Measurements from ENCODE around the gene SLITRK2. TPM values are rescaled to one million over a fixed set of nuclear protein-coding genes. Genes with fewer than 3 reads are reported as not detected.

The SLITRK2 gene
- total RNA-seq = 11.6 and 16.0 TPM in 2 replicates
- long read RNA-seq, full-length matches to known transcripts = 17 of 43 reads
- long read RNA-seq, partial matches to known transcripts = 9 of 43 reads
- long read RNA-seq, other reads (novel, unspliced or antisense) = 17 of 43 reads

- peaks cover 2% of the 10 kb centered on the region for H3K36me3 Mint-ChIP-seq (ENCODE audit: insufficient read depth)
- peaks cover 4% of the 10 kb centered on the region for H3K4me1 Mint-ChIP-seq (ENCODE audit: low read depth)
- H3K27me3 Mint-ChIP-seq = peaks cover 71% of the 10 kb centered on the region
- peaks cover 3% of the 10 kb centered on the region for H3K9me3 Mint-ChIP-seq (ENCODE audit: low read depth)
- peak; percentile 12 for DNase-seq (ENCODE audit: low spot score, unreplicated experiment)
- peak within 1 kb of the TSS; percentile 74 for H3K4me3 Mint-ChIP-seq (ENCODE audit: low read depth)
- peak within 1 kb of the TSS; percentile 75 for H3K27ac Mint-ChIP-seq
- TF ChIP-seq CTCF (IDR thresholded peaks at IDR 0.05; ENCODE audit: unreplicated experiment) = no peak
Measured at GRCh38 chrX:145817331-145818185, at the start of gene SLITRK2. Gene SLITRK2, plus strand, starts transcription at chrX:145817829. Its CDS starts 4,597 bp downstream, at chrX:145822426.

DNA sequence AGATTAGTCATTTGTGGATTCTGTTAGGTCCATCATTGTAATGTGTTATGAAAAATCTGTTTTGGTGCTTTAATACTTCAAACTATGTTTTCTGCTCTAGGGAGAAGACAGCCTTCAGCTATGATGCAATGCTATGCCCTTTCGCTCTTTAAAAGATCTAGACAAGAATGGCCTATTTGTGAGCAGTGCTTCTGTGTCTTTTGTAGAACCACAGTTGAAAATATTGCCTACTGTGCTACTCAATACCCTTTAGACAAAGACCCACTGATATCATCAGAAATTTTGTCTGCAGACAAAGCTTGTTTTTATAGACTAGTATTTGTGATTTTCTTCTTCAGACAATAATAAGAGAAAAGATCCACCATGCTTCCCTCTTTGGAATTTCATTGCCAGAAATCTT is 44.6 kb upstream of the SLITRK2 start:
- H3K9me3 Mint-ChIP-seq (ENCODE audit: low read depth) = peaks cover 39% of the 10 kb centered on the region

GRCh38 chrX:145792281-145792680 is 25.3 kb upstream of the SLITRK2 start:
- no peak for DNase-seq (ENCODE audit: low spot score, unreplicated experiment)
- Mint-ChIP-seq H3K36me3 (ENCODE audit: insufficient read depth) (no peaks in the 10 kb centered on the region), H3K9me3 (ENCODE audit: low read depth) (peaks cover 15% of the 10 kb centered on the region), H3K27me3 (no peaks in the 10 kb centered on the region), H3K4me3 (ENCODE audit: low read depth) (no peak overlapping the region), H3K27ac (no peak overlapping the region), H3K4me1 (ENCODE audit: low read depth) (peaks cover 1% of the 10 kb centered on the region)
- TF ChIP-seq CTCF (IDR thresholded peaks at IDR 0.05; ENCODE audit: unreplicated experiment) = no peak

More for the DNA sequence above, 44.6 kb upstream of the SLITRK2 start:
- no peak for DNase-seq (ENCODE audit: low spot score, unreplicated experiment)
- H3K27me3 Mint-ChIP-seq = no peaks in the 10 kb centered on the region
- H3K27ac Mint-ChIP-seq = no peak overlapping the region
- H3K36me3 Mint-ChIP-seq (ENCODE audit: insufficient read depth) = no peaks in the 10 kb centered on the region
- no peak for TF ChIP-seq CTCF (IDR thresholded peaks at IDR 0.05; ENCODE audit: unreplicated experiment)
- H3K4me1 Mint-ChIP-seq (ENCODE audit: low read depth) = no peaks in the 10 kb centered on the region
- no peak overlapping the region for H3K4me3 Mint-ChIP-seq (ENCODE audit: low read depth)

DNA sequence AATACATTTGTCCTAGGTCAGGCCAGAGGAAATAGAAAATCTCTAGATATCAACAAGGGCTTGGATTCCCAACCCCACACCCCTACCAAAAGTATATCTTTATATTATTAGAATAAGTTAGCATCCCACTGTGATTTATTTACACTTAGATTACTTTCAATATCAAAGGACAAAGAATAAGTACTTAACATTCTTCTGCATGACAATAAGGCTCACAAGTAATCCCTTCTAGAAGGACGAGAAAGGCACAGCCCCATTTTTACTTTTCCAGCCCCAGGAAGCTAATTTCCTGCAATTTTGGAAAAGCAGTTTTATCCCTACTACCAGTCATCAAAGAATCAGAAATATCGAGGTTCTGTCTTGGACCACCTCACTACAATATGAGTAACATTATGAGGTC is 14.1 kb upstream of the SLITRK2 start:
- no peaks in the 10 kb centered on the region for H3K4me1 Mint-ChIP-seq (ENCODE audit: low read depth)
- H3K4me3 Mint-ChIP-seq (ENCODE audit: low read depth) = no peak overlapping the region
- no peak for TF ChIP-seq CTCF (IDR thresholded peaks at IDR 0.05; ENCODE audit: unreplicated experiment)
- no peaks in the 10 kb centered on the region for H3K27me3 Mint-ChIP-seq
- H3K27ac Mint-ChIP-seq = no peak overlapping the region
- DNase-seq (ENCODE audit: low spot score, unreplicated experiment) = no peak
- no peaks in the 10 kb centered on the region for H3K36me3 Mint-ChIP-seq (ENCODE audit: insufficient read depth)
- H3K9me3 Mint-ChIP-seq (ENCODE audit: low read depth) = peaks cover 18% of the 10 kb centered on the region

- Mint-ChIP-seq H3K4me1 (ENCODE audit: low read depth) (peaks cover 1% of the 10 kb centered on the region), H3K27ac (no peak overlapping the region), H3K27me3 (peaks cover 38% of the 10 kb centered on the region), H3K36me3 (ENCODE audit: insufficient read depth) (no peaks in the 10 kb centered on the region), H3K9me3 (ENCODE audit: low read depth) (peaks cover 12% of the 10 kb centered on the region), H3K4me3 (ENCODE audit: low read depth) (no peak overlapping the region)
- DNase-seq (ENCODE audit: low spot score, unreplicated experiment) = no peak
- no peak for TF ChIP-seq CTCF (IDR thresholded peaks at IDR 0.05; ENCODE audit: unreplicated experiment)
Measured at GRCh38 chrX:145813081-145813480, 4.5 kb upstream of the SLITRK2 start.

Data from progenitor cell of endocrine pancreas (in vitro differentiated cells).